ENCODE results near the gene SDK2.

DNA sequence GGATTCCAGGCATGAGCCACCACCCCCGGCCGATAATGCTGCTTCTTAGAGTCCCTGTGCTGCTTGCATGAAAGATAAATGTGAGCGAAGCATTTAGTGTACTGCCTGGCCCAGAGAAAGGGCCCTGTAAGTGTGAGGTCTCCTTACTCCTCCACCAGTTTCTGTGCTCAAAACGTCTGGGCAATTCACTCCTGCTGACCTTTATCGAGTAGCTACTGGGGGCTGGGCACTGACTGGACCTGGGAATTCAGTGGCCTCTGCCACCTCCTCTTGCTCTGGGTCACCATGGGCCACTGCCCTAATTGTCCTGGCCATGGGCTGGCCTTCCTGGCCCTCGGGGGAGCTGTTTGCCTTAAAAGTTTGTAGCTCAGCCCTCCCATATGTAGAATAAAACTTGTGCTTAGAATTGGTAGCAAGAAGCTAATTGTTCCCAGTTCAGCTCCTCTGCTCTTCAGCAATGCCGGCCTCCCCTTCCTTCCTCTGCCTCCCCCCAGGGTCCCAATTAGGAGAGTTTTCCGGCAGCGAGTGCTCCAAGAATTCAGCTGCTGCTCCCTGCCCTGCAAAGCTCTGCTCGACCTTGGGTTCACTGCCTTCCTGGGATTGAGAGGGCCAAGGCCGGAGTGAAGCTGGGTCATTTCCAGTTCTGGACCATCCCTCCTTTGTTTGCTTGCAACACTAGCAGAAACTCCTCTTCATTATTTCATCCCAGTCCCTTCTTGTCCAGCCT lies 233.5 kb downstream of the SDK2 start:
- TF ChIP-seq SIN3A (IDR thresholded peaks at IDR 0.05; ENCODE audit: borderline replicate concordance, insufficient read depth, low read length) (no peak), TAF1 (IDR thresholded peaks at IDR 0.05; ENCODE audit: borderline replicate concordance, insufficient read depth, low read length) (no peak), POLR2AphosphoS5 (IDR thresholded peaks at IDR 0.05; ENCODE audit: low read depth, low read length) (no peak), FOXP2 (optimal IDR thresholded peaks at IDR 0.05; ENCODE audit: borderline replicate concordance, extremely low read depth, extremely low read length, insufficient read depth) (no peak)
- TF ChIP-seq, protein P1, sequence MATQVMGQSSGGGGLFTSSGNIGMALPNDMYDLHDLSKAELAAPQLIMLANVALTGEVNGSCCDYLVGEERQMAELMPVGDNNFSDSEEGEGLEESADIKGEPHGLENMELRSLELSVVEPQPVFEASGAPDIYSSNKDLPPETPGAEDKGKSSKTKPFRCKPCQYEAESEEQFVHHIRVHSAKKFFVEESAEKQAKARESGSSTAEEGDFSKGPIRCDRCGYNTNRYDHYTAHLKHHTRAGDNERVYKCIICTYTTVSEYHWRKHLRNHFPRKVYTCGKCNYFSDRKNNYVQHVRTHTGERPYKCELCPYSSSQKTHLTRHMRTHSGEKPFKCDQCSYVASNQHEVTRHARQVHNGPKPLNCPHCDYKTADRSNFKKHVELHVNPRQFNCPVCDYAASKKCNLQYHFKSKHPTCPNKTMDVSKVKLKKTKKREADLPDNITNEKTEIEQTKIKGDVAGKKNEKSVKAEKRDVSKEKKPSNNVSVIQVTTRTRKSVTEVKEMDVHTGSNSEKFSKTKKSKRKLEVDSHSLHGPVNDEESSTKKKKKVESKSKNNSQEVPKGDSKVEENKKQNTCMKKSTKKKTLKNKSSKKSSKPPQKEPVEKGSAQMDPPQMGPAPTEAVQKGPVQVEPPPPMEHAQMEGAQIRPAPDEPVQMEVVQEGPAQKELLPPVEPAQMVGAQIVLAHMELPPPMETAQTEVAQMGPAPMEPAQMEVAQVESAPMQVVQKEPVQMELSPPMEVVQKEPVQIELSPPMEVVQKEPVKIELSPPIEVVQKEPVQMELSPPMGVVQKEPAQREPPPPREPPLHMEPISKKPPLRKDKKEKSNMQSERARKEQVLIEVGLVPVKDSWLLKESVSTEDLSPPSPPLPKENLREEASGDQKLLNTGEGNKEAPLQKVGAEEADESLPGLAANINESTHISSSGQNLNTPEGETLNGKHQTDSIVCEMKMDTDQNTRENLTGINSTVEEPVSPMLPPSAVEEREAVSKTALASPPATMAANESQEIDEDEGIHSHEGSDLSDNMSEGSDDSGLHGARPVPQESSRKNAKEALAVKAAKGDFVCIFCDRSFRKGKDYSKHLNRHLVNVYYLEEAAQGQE (IDR thresholded peaks at IDR 0.05; ENCODE audit: insufficient read depth in 1 of 2, low read depth in 2 of 2, low read length in 2 of 2): no peak
